ENCODE measurements around the gene RDH12. TPM values are rescaled to one million over a fixed set of nuclear protein-coding genes. Genes with fewer than 3 reads are reported as not detected.

RDH12 gene
- total and polyA plus RNA-seq, 2 donors (not counting 3 experiments of a cell fraction or from before 2014, with no cell fraction given), result not detected

DNA sequence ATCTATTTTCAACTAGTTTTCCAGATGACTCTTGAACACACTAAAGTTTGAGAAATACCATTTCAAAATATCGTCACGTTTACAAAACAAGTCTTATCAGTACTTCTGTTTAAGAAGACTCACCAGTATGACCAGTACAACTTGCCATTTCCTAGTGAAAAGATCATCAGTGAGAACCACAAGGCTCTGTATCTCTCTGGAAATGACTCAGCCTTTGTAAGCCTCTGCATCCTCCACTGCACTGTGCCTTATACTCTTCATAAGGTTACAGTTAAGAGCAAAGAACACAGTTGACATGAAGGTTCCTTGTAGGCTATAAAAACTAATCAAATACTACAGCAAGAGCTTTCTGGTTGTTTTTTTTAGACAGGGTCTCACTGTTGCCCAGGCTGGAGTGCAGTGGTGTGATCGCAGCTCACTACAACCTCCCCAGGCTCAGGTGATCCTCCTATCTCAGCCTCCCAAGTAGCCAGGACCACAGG is 21.5 kb upstream of the RDH12 start:
- Histone ChIP-seq H2AFZ (ENCODE audit: low read depth, low read length) (no peak overlapping the region), H3K36me3 (ENCODE audit: control insufficient read depth in 2 of 2, extremely low read depth in 1 of 2, insufficient read depth in 2 of 2, low read length in 2 of 2) (peaks cover 4 to 5% of the 10 kb centered on the region in 2 experiments), H3K79me2 (ENCODE audit: control insufficient read depth, insufficient read depth, low read length) (peaks cover 28% of the 10 kb centered on the region), H4K20me1 (replicated peaks; ENCODE audit: control insufficient read depth, extremely low read depth, insufficient read depth, low read length) (no peaks in the 10 kb centered on the region), H3K9me1 (replicated peaks; ENCODE audit: control insufficient read depth, extremely low read depth, insufficient read depth, low read length) (no peaks in the 10 kb centered on the region), H3K4me2 (ENCODE audit: insufficient read depth, low read length) (peak overlapping the region; percentile 67), H3K27ac (ENCODE audit: insufficient read depth, low read depth, low read length) (peak overlapping the region; percentile 48), H3K27me3 (ENCODE audit: control insufficient read depth in 2 of 2, insufficient read depth in 2 of 2, low read length in 2 of 2) (no peaks in the 10 kb centered on the region), H3K9ac (replicated peaks; ENCODE audit: extremely low read depth, insufficient read depth, low read length) (no peak overlapping the region), H3K4me1 (ENCODE audit: control insufficient read depth, extremely low read depth, insufficient read depth, low read length) (peaks cover 21% of the 10 kb centered on the region), H3K9me3 (replicated peaks; ENCODE audit: control insufficient read depth, insufficient read depth, low read length) (no peaks in the 10 kb centered on the region), H3K4me3 (replicated peaks in 1 of 3; ENCODE audit: insufficient read depth in 1 of 3, low read depth in 1 of 3, low read length in 3 of 3) (no peak overlapping the region)
- DNase-seq (ENCODE audit: low read depth, low spot score) (peak; percentile 73), FAIRE-seq (peak; percentile 92)
- BruUV-seq (replicated peaks), result no TSS peak
- dilution Hi-C loops (cut with MboI; ENCODE audit: extremely low pct_ligation_motif_present, low sequenced_read_pairs), result no loop called here
- POLR2A ChIA-PET, result no interaction called here
- CTCF ChIA-PET, result interaction anchor here (0.9 to 1.9 kb wide), 6 partner anchors 12 to 153 kb away, joined by 3 to 10 read pairs (median 4); partner anchors contain the start of gene ARG2
- TF ChIP-seq POLR2AphosphoS5 (IDR thresholded peaks at IDR 0.05; ENCODE audit: insufficient read depth, low read depth, low read length), result no peak
- TF ChIP-seq GATA2 (IDR thresholded peaks at IDR 0.05; ENCODE audit: insufficient read depth, insufficient read length, low read depth, low read length), result peak; percentile 82
- TF ChIP-seq JUN (IDR thresholded peaks at IDR 0.05; ENCODE audit: borderline replicate concordance, insufficient read depth, insufficient read length, low read depth), result peak; percentile 39
- peak; percentile 95 for TF ChIP-seq FOS (IDR thresholded peaks at IDR 0.05; ENCODE audit: borderline replicate concordance, insufficient read depth, low read length)
- intact Hi-C loops (cut with micrococcal nuclease), result no loop called here

DNA sequence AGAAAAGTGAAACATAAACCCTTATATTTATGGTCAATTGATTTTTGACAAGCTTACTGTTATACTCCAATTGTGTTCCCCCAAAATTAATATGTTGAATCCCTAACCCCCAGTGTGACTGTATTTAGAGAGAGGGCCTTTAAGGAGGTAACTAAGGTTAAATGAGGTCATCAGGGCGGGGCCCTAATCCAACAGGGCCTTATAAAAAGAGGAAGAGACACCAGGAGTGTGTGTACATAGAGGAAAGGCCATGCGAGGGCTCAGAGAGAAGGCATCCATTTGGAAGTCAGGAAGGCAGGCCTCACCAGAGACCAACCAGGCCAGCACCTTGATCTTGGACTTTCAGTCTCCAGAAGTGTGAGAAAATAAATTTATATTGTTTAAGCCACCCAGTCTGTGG is 20.7 kb upstream of the RDH12 start:
- CTCF ChIA-PET, result interaction anchor here (1.2 to 1.9 kb wide), 4 partner anchors 11 to 154 kb away, joined by 3 to 10 read pairs (median 6); no protein-coding TSS in a partner anchor
- no TSS peak for BruUV-seq (replicated peaks)
- TF ChIP-seq, protein P1, sequence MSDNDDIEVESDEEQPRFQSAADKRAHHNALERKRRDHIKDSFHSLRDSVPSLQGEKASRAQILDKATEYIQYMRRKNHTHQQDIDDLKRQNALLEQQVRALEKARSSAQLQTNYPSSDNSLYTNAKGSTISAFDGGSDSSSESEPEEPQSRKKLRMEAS (IDR thresholded peaks at IDR 0.05; ENCODE audit: insufficient read depth, insufficient read length), result no peak
- TF ChIP-seq, protein P2, sequence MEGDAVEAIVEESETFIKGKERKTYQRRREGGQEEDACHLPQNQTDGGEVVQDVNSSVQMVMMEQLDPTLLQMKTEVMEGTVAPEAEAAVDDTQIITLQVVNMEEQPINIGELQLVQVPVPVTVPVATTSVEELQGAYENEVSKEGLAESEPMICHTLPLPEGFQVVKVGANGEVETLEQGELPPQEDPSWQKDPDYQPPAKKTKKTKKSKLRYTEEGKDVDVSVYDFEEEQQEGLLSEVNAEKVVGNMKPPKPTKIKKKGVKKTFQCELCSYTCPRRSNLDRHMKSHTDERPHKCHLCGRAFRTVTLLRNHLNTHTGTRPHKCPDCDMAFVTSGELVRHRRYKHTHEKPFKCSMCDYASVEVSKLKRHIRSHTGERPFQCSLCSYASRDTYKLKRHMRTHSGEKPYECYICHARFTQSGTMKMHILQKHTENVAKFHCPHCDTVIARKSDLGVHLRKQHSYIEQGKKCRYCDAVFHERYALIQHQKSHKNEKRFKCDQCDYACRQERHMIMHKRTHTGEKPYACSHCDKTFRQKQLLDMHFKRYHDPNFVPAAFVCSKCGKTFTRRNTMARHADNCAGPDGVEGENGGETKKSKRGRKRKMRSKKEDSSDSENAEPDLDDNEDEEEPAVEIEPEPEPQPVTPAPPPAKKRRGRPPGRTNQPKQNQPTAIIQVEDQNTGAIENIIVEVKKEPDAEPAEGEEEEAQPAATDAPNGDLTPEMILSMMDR (IDR thresholded peaks at IDR 0.05; ENCODE audit: extremely low read depth in 1 of 2, insufficient read depth in 1 of 2, low read depth in 1 of 2, low read length in 2 of 2), result no peak
- TF ChIP-seq JUN (IDR thresholded peaks at IDR 0.05; ENCODE audit: borderline replicate concordance, insufficient read depth, insufficient read length, low read depth) (no peak), POLR2AphosphoS5 (IDR thresholded peaks at IDR 0.05; ENCODE audit: insufficient read depth, low read depth, low read length) (no peak), FOS (IDR thresholded peaks at IDR 0.05; ENCODE audit: borderline replicate concordance, insufficient read depth, low read length) (no peak), POLR2A (IDR thresholded peaks at IDR 0.05; ENCODE audit: low read depth, low read length) (no peak), MYC (IDR thresholded peaks at IDR 0.05; ENCODE audit: low read depth, low read length) (no peak), EZH2 (IDR thresholded peaks at IDR 0.05; ENCODE audit: borderline replicate concordance, low read depth, low read length, severe bottlenecking) (no peak), GATA2 (IDR thresholded peaks at IDR 0.05; ENCODE audit: insufficient read depth, insufficient read length, low read depth, low read length) (no peak)
- Histone ChIP-seq H3K4me3 (replicated peaks in 1 of 3; ENCODE audit: insufficient read depth in 1 of 3, low read depth in 1 of 3, low read length in 3 of 3) (no peak overlapping the region), H4K20me1 (replicated peaks; ENCODE audit: control insufficient read depth, extremely low read depth, insufficient read depth, low read length) (no peaks in the 10 kb centered on the region), H3K27ac (ENCODE audit: insufficient read depth, low read depth, low read length) (no peak overlapping the region), H3K9ac (replicated peaks; ENCODE audit: extremely low read depth, insufficient read depth, low read length) (no peak overlapping the region), H3K36me3 (ENCODE audit: control insufficient read depth in 2 of 2, extremely low read depth in 1 of 2, insufficient read depth in 2 of 2, low read length in 2 of 2) (peaks cover 4 to 7% of the 10 kb centered on the region in 2 experiments), H3K9me3 (replicated peaks; ENCODE audit: control insufficient read depth, insufficient read depth, low read length) (no peaks in the 10 kb centered on the region), H3K4me2 (ENCODE audit: insufficient read depth, low read length) (no peak overlapping the region), H3K27me3 (ENCODE audit: control insufficient read depth in 2 of 2, insufficient read depth in 2 of 2, low read length in 2 of 2) (no peaks in the 10 kb centered on the region), H2AFZ (ENCODE audit: low read depth, low read length) (no peak overlapping the region), H3K9me1 (replicated peaks; ENCODE audit: control insufficient read depth, extremely low read depth, insufficient read depth, low read length) (no peaks in the 10 kb centered on the region), H3K4me1 (ENCODE audit: control insufficient read depth, extremely low read depth, insufficient read depth, low read length) (peaks cover 17% of the 10 kb centered on the region), H3K79me2 (ENCODE audit: control insufficient read depth, insufficient read depth, low read length) (peaks cover 30% of the 10 kb centered on the region)
- dilution Hi-C loops (cut with MboI; ENCODE audit: extremely low pct_ligation_motif_present, low sequenced_read_pairs), result no loop called here
- intact Hi-C loops (cut with micrococcal nuclease), result no loop called here
- FAIRE-seq, result no peak
- DNase-seq (ENCODE audit: low read depth, low spot score), result no peak
- POLR2A ChIA-PET, result no interaction called here
